CD8-positive, alpha-beta memory T cell (primary cell): ENCODE results near the gene AMN. TPM values are rescaled to one million over a fixed set of nuclear protein-coding genes. Genes with fewer than 3 reads are reported as not detected.
A peak's percentile ranks its signal among the peaks of the same experiment; 100 is the strongest.

ENCODE experiments used
- CTCF ChIA-PET: fragments of 350-600 bp; sonication (Branson Sonifier 250); formaldehyde crosslinking; loops from one replicate; lab custom pipeline; 2021; ENCODE audit warnings: antibody characterized with exemption; lab: Charles Lee
- POLR2A ChIA-PET: fragments of 350-600 bp; sonication (Branson Sonifier 250); formaldehyde crosslinking; loops from one replicate; lab custom pipeline; 2021; ENCODE audit warnings: antibody characterized with exemption; lab: Charles Lee
- DNase-seq, 5 donors: peaks; one replicate each; pipeline versions ENCODE4 v3.0.0 to v3.0.0-alpha.2; 2020 to 2022; ENCODE audit warnings: mixed read lengths in 1 of 5
- H3K27ac ChIP-seq: one replicate; pipeline ENCODE4 v1.7.0; 2013; ENCODE audit warnings: low read depth, mild to moderate bottlenecking, low read length, moderate library complexity
- H3K27me3 ChIP-seq: 2 replicates; pipeline ENCODE4 v1.7.0; 2013; ENCODE audit warnings: low read length, mild to moderate bottlenecking; ENCODE audit not compliant: insufficient read depth, poor library complexity, severe bottlenecking
- H3K36me3 ChIP-seq: 2 replicates; pipeline ENCODE4 v1.7.0; 2013; ENCODE audit warnings: mild to moderate bottlenecking, low read length, moderate library complexity; ENCODE audit not compliant: insufficient read depth
- H3K4me1 ChIP-seq: 2 replicates; pipeline ENCODE4 v1.7.0; 2013; ENCODE audit warnings: mild to moderate bottlenecking, low read length, moderate library complexity; ENCODE audit not compliant: insufficient read depth
- H3K4me3 ChIP-seq: 2 replicates; pipeline ENCODE4 v1.7.0; 2013; ENCODE audit warnings: mild to moderate bottlenecking, low read length
- H3K9me3 ChIP-seq: 2 replicates; pipeline ENCODE4 v1.7.0; 2013; ENCODE audit warnings: mild to moderate bottlenecking, low read length
- H3K27ac Mint-ChIP-seq, 8 donors: one replicate each; pipeline ENCODE4 v1.8.0; 2020 to 2021; ENCODE audit warnings: mixed read lengths in 8 of 8, mild to moderate bottlenecking in 6 of 8, inconsistent platforms in 3 of 8, moderate library complexity in 3 of 8
- H3K27me3 Mint-ChIP-seq, 2 donors: one replicate each; pipeline ENCODE4 v1.8.0; 2020 to 2021; ENCODE audit warnings: mixed read lengths in 2 of 2, mild to moderate bottlenecking in 1 of 2, moderate library complexity in 1 of 2
- H3K36me3 Mint-ChIP-seq, 3 donors: one replicate each; pipeline ENCODE4 v1.8.0; 2020 to 2021; ENCODE audit warnings: mixed read lengths in 3 of 3, inconsistent platforms in 1 of 3, mild to moderate bottlenecking in 1 of 3
- H3K4me1 Mint-ChIP-seq, 3 donors: one replicate each; pipeline ENCODE4 v1.8.0; 2020 to 2021; ENCODE audit warnings: mixed read lengths in 3 of 3, inconsistent platforms in 1 of 3, mild to moderate bottlenecking in 1 of 3
- H3K4me3 Mint-ChIP-seq, 7 donors: one replicate each; pipeline ENCODE4 v1.8.0; 2020 to 2021; ENCODE audit warnings: mixed read lengths in 7 of 7, mild to moderate bottlenecking in 6 of 7, moderate library complexity in 4 of 7, inconsistent platforms in 2 of 7
- H3K9me3 Mint-ChIP-seq, 5 donors: one replicate each; pipeline ENCODE4 v1.8.0; 2020 to 2022; ENCODE audit warnings: mixed read lengths in 5 of 5, mild to moderate bottlenecking in 3 of 5, moderate library complexity in 2 of 5, inconsistent platforms in 1 of 5
- polyA plus RNA-seq: library from polyadenylated mRNA; unstranded; fragments of 300-500 nt; fragmentation: Illumina TruSeq; gene quantifications from one replicate; pipeline ENCODE4 v1.2.3, GENCODE V29; 2021
- total RNA-seq, 2 experiments: library from RNA; stranded (reverse); gene quantifications; one replicate each; pipeline ENCODE4 v1.2.3, GENCODE V29; 2021

AMN gene
- total and polyA plus RNA-seq, 3 experiments from 2014 or later = 0.66 to 1.6 (median 0.75) TPM

GRCh38 chr14:102905116-102906108 is 17.1 kb upstream of the AMN start:
- Histone ChIP-seq H3K27me3 (no peaks in the 10 kb centered on the region), H3K4me3 (no peak overlapping the region), H3K9me3 (no peaks in the 10 kb centered on the region), H3K4me1 (peaks cover 16% of the 10 kb centered on the region), H3K27ac (no peak overlapping the region), H3K36me3 (no peaks in the 10 kb centered on the region)
- Mint-ChIP-seq H3K4me3 (no peak overlapping the region), H3K36me3 (peaks cover 0 to 70% (median 9%) of the 10 kb centered on the region in 3 donors), H3K9me3 (no peaks in the 10 kb centered on the region), H3K4me1 (peaks cover 14 to 17% (median 15%) of the 10 kb centered on the region in 3 donors), H3K27me3 (no peaks in the 10 kb centered on the region), H3K27ac (peak overlapping the region in 2 of 8 donors; percentile 60 to 84)
- no peak for DNase-seq
- CTCF ChIA-PET = interaction anchor here (0.7 to 1.2 kb wide), 2 partner anchors 11 to 137 kb away, joined by 3 to 4 read pairs; no protein-coding TSS in a partner anchor
- POLR2A ChIA-PET = no interaction called here

GRCh38 chr14:102906616-102907302 is 15.7 kb upstream of the AMN start:
- Mint-ChIP-seq H3K9me3 (no peaks in the 10 kb centered on the region), H3K36me3 (peaks cover 0 to 70% (median 11%) of the 10 kb centered on the region in 3 donors), H3K27me3 (no peaks in the 10 kb centered on the region), H3K4me1 (peaks cover 1 to 5% (median 2%) of the 10 kb centered on the region in 3 donors), H3K27ac (no peak overlapping the region), H3K4me3 (no peak overlapping the region)
- peaks cover 4% of the 10 kb centered on the region for H3K4me1 ChIP-seq
- H3K27ac ChIP-seq = no peak overlapping the region
- no peaks in the 10 kb centered on the region for H3K9me3 ChIP-seq
- ChIA-PET CTCF (no interaction called here), POLR2A (no interaction called here)
- no peak for DNase-seq
- no peak overlapping the region for H3K4me3 ChIP-seq
- H3K36me3 ChIP-seq = no peaks in the 10 kb centered on the region
- H3K27me3 ChIP-seq = no peaks in the 10 kb centered on the region

- no peaks in the 10 kb centered on the region for H3K27me3 Mint-ChIP-seq
Measured at GRCh38 chr14:102907303-102907844, 15.1 kb upstream of the AMN start.

GRCh38 chr14:102907980-102908730 is 14.3 kb upstream of the AMN start:
- H3K4me1 Mint-ChIP-seq = peaks cover 0 to 2% (median 0%) of the 10 kb centered on the region in 3 donors
- CTCF ChIA-PET = no interaction called here
- POLR2A ChIA-PET = no interaction called here
- H3K27me3 Mint-ChIP-seq = no peaks in the 10 kb centered on the region
- H3K9me3 Mint-ChIP-seq = no peaks in the 10 kb centered on the region
- Histone ChIP-seq H3K4me3 (no peak overlapping the region), H3K9me3 (no peaks in the 10 kb centered on the region), H3K27ac (no peak overlapping the region), H3K36me3 (no peaks in the 10 kb centered on the region), H3K4me1 (no peaks in the 10 kb centered on the region), H3K27me3 (no peaks in the 10 kb centered on the region)
- no peak overlapping the region for H3K4me3 Mint-ChIP-seq
- H3K27ac Mint-ChIP-seq = peak overlapping the region in 1 of 8 donors; percentile 58
- DNase-seq = no peak
- peaks cover 0 to 60% (median 9%) of the 10 kb centered on the region in 3 donors for H3K36me3 Mint-ChIP-seq

More at GRCh38 chr14:102907303-102907844, 15.1 kb upstream of the AMN start:
- Histone ChIP-seq H3K36me3 (no peaks in the 10 kb centered on the region), H3K9me3 (no peaks in the 10 kb centered on the region), H3K4me1 (no peaks in the 10 kb centered on the region), H3K4me3 (no peak overlapping the region), H3K27ac (no peak overlapping the region), H3K27me3 (no peaks in the 10 kb centered on the region)
- Mint-ChIP-seq H3K27ac (no peak overlapping the region), H3K9me3 (no peaks in the 10 kb centered on the region), H3K4me1 (peaks cover 0 to 2% (median 0%) of the 10 kb centered on the region in 3 donors), H3K36me3 (peaks cover 0 to 66% (median 11%) of the 10 kb centered on the region in 3 donors), H3K4me3 (no peak overlapping the region)
- ChIA-PET POLR2A (no interaction called here), CTCF (no interaction called here)
- no peak for DNase-seq

GRCh38 chr14:102908766-102909455 is 13.6 kb upstream of the AMN start:
- Mint-ChIP-seq H3K9me3 (no peaks in the 10 kb centered on the region), H3K4me3 (no peak overlapping the region), H3K27me3 (no peaks in the 10 kb centered on the region), H3K27ac (peak overlapping the region in 1 of 8 donors; percentile 69), H3K4me1 (no peaks in the 10 kb centered on the region), H3K36me3 (peaks cover 0 to 52% (median 8%) of the 10 kb centered on the region in 3 donors)
- Histone ChIP-seq H3K36me3 (no peaks in the 10 kb centered on the region), H3K4me3 (no peak overlapping the region), H3K4me1 (no peaks in the 10 kb centered on the region), H3K9me3 (no peaks in the 10 kb centered on the region), H3K27ac (no peak overlapping the region), H3K27me3 (no peaks in the 10 kb centered on the region)
- no peak for DNase-seq
- CTCF ChIA-PET = no interaction called here
- POLR2A ChIA-PET = no interaction called here

- H3K27me3 ChIP-seq = no peaks in the 10 kb centered on the region
- no peaks in the 10 kb centered on the region for H3K9me3 Mint-ChIP-seq
- no peak overlapping the region for H3K4me3 ChIP-seq
- no peaks in the 10 kb centered on the region for H3K4me1 Mint-ChIP-seq
- H3K4me1 ChIP-seq = no peaks in the 10 kb centered on the region
- no peak overlapping the region for H3K4me3 Mint-ChIP-seq
- H3K9me3 ChIP-seq = no peaks in the 10 kb centered on the region
- ChIA-PET CTCF (no interaction called here), POLR2A (no interaction called here)
- DNase-seq = no peak
- H3K36me3 ChIP-seq = no peaks in the 10 kb centered on the region
- H3K27me3 Mint-ChIP-seq = no peaks in the 10 kb centered on the region
- H3K27ac ChIP-seq = no peak overlapping the region
- peaks cover 0 to 47% (median 8%) of the 10 kb centered on the region in 3 donors for H3K36me3 Mint-ChIP-seq
- H3K27ac Mint-ChIP-seq = peak overlapping the region in 1 of 8 donors; percentile 69
Measured at GRCh38 chr14:102909462-102909861, 13.0 kb upstream of the AMN start.

GRCh38 chr14:102909911-102910310 is 12.6 kb upstream of the AMN start:
- Histone ChIP-seq H3K36me3 (no peaks in the 10 kb centered on the region), H3K27me3 (no peaks in the 10 kb centered on the region), H3K4me1 (no peaks in the 10 kb centered on the region), H3K4me3 (no peak overlapping the region), H3K27ac (no peak overlapping the region), H3K9me3 (no peaks in the 10 kb centered on the region)
- Mint-ChIP-seq H3K4me1 (no peaks in the 10 kb centered on the region), H3K4me3 (no peak overlapping the region), H3K9me3 (no peaks in the 10 kb centered on the region), H3K27me3 (no peaks in the 10 kb centered on the region), H3K36me3 (peaks cover 0 to 47% (median 8%) of the 10 kb centered on the region in 3 donors), H3K27ac (no peak overlapping the region)
- ChIA-PET POLR2A (no interaction called here), CTCF (no interaction called here)
- DNase-seq = no peak
